ENCODE data around the gene DFFB.

The DFFB gene

GRCh38 chr1:3820316-3820715, 37.0 kb upstream of the DFFB start:
- no peaks in the 10 kb centered on the region for H3K4me1 ChIP-seq (ENCODE audit: control insufficient read depth, insufficient read depth, low read length)
- H3K9ac ChIP-seq (ENCODE audit: low read length), result no peak overlapping the region
- H3K9me3 ChIP-seq (ENCODE audit: control insufficient read depth, low read length), result no peaks in the 10 kb centered on the region
- no peaks in the 10 kb centered on the region for H3K27me3 ChIP-seq (ENCODE audit: control insufficient read depth, insufficient read depth, low read length)
- no peak overlapping the region for H3K4me3 ChIP-seq (ENCODE audit: low read length)
- H3K36me3 ChIP-seq (ENCODE audit: control insufficient read depth, insufficient read depth, low read length), result no peaks in the 10 kb centered on the region

DNA sequence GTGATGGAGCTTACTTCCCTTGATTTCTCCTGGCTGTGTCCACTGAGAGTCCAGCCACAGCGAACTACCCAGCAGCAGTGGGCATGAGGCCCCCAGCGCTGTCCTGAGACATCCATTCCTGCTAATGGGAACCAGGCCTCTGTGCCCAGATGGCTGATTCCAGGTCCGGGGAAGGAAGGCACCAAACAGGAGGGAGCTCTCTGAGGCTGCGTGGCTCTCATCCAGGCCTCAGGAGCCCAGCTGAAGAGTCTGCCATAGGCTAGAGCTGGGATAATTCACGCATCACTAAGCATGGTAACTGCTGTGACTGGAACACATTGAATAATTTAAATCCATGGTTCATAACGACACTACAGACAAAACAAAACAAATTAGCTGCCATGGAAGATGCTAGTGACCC, 36.3 kb upstream of the DFFB start:
- no peak overlapping the region for H3K4me3 ChIP-seq (ENCODE audit: low read length)
- H3K36me3 ChIP-seq (ENCODE audit: control insufficient read depth, insufficient read depth, low read length), result no peaks in the 10 kb centered on the region
- H3K27me3 ChIP-seq (ENCODE audit: control insufficient read depth, insufficient read depth, low read length), result no peaks in the 10 kb centered on the region
- no peak overlapping the region for H3K9ac ChIP-seq (ENCODE audit: low read length)
- no peaks in the 10 kb centered on the region for H3K9me3 ChIP-seq (ENCODE audit: control insufficient read depth, low read length)
- no peaks in the 10 kb centered on the region for H3K4me1 ChIP-seq (ENCODE audit: control insufficient read depth, insufficient read depth, low read length)

GRCh38 chr1:3821447-3821846, 35.8 kb upstream of the DFFB start:
- no peak overlapping the region for H3K9ac ChIP-seq (ENCODE audit: low read length)
- no peaks in the 10 kb centered on the region for H3K36me3 ChIP-seq (ENCODE audit: control insufficient read depth, insufficient read depth, low read length)
- H3K4me1 ChIP-seq (ENCODE audit: control insufficient read depth, insufficient read depth, low read length), result no peaks in the 10 kb centered on the region
- H3K4me3 ChIP-seq (ENCODE audit: low read length), result no peak overlapping the region
- H3K9me3 ChIP-seq (ENCODE audit: control insufficient read depth, low read length), result no peaks in the 10 kb centered on the region
- H3K27me3 ChIP-seq (ENCODE audit: control insufficient read depth, insufficient read depth, low read length), result no peaks in the 10 kb centered on the region

- H3K4me3 ChIP-seq (ENCODE audit: low read length), result no peak overlapping the region
- H3K9me3 ChIP-seq (ENCODE audit: control insufficient read depth, low read length), result no peaks in the 10 kb centered on the region
- H3K4me1 ChIP-seq (ENCODE audit: control insufficient read depth, insufficient read depth, low read length), result no peaks in the 10 kb centered on the region
- no peaks in the 10 kb centered on the region for H3K36me3 ChIP-seq (ENCODE audit: control insufficient read depth, insufficient read depth, low read length)
- no peak overlapping the region for H3K9ac ChIP-seq (ENCODE audit: low read length)
- H3K27me3 ChIP-seq (ENCODE audit: control insufficient read depth, insufficient read depth, low read length), result no peaks in the 10 kb centered on the region
These were observed 35.4 kb upstream of the DFFB start for GRCh38 chr1:3821908-3822307.

DNA sequence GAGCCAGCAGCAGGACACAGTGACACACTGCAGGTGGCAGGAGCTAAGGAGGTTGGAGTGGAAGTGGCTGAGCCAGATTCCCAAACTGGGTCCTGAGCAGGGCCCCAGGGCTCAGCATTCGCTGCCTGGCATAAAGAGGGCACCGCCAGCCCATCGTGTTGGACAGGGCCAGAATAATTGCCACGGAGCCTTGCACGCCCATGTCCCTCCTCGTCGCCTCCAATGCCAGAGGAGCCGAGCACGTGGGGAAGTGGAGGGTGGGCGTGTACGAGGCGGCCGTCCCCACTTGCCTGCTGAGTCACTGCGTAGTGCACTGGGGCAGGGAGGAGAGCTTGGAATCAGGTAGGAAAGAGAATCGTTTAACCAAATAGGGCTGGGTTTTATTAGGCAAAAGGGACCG, 34.9 kb upstream of the DFFB start:
- H3K4me1 ChIP-seq (ENCODE audit: control insufficient read depth, insufficient read depth, low read length), result no peaks in the 10 kb centered on the region
- no peaks in the 10 kb centered on the region for H3K9me3 ChIP-seq (ENCODE audit: control insufficient read depth, low read length)
- no peaks in the 10 kb centered on the region for H3K36me3 ChIP-seq (ENCODE audit: control insufficient read depth, insufficient read depth, low read length)
- no peak overlapping the region for H3K9ac ChIP-seq (ENCODE audit: low read length)
- H3K27me3 ChIP-seq (ENCODE audit: control insufficient read depth, insufficient read depth, low read length), result no peaks in the 10 kb centered on the region
- no peak overlapping the region for H3K4me3 ChIP-seq (ENCODE audit: low read length)

- Histone ChIP-seq H3K9me3 (ENCODE audit: control insufficient read depth, low read length) (no peaks in the 10 kb centered on the region), H3K36me3 (ENCODE audit: control insufficient read depth, insufficient read depth, low read length) (no peaks in the 10 kb centered on the region), H3K4me3 (ENCODE audit: low read length) (no peak overlapping the region), H3K9ac (ENCODE audit: low read length) (no peak overlapping the region), H3K4me1 (ENCODE audit: control insufficient read depth, insufficient read depth, low read length) (no peaks in the 10 kb centered on the region), H3K27me3 (ENCODE audit: control insufficient read depth, insufficient read depth, low read length) (no peaks in the 10 kb centered on the region)
These were observed 32.6 kb upstream of the DFFB start for GRCh38 chr1:3824650-3825049.

- H3K36me3 ChIP-seq (ENCODE audit: control insufficient read depth, insufficient read depth, low read length), result no peaks in the 10 kb centered on the region
- H3K27me3 ChIP-seq (ENCODE audit: control insufficient read depth, insufficient read depth, low read length), result no peaks in the 10 kb centered on the region
- H3K4me1 ChIP-seq (ENCODE audit: control insufficient read depth, insufficient read depth, low read length), result no peaks in the 10 kb centered on the region
- no peak overlapping the region for H3K9ac ChIP-seq (ENCODE audit: low read length)
- H3K4me3 ChIP-seq (ENCODE audit: low read length), result no peak overlapping the region
- no peaks in the 10 kb centered on the region for H3K9me3 ChIP-seq (ENCODE audit: control insufficient read depth, low read length)
These were observed 31.9 kb upstream of the DFFB start for GRCh38 chr1:3825356-3825755.

DNA sequence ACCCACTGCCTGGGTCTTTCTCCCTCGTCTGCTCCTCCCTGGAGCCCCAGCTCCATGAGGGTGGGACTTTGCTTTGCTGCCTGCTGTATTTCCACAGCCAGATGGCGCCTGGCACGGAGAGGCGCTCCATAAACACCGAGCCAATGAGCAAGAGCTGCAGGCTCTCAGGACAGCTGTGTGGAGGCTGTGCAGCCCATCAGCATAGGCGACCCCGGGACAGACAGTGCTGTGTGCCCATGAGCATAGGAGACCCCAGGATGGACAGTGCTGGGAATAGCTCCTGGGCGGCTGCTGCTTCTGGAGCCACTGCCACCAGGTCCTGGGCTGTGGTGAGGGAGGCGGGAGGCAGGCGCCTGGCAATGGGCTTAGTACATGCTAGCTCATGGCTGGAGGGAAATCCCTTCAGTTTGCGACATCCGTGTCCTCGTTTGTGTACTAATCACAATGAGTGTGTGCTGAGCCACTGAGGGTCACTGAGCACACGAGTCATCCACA, 29.4 kb upstream of the DFFB start:
- Histone ChIP-seq H3K4me3 (ENCODE audit: low read length) (no peak overlapping the region), H3K27me3 (ENCODE audit: control insufficient read depth, insufficient read depth, low read length) (no peaks in the 10 kb centered on the region), H3K9ac (ENCODE audit: low read length) (no peak overlapping the region), H3K4me1 (ENCODE audit: control insufficient read depth, insufficient read depth, low read length) (no peaks in the 10 kb centered on the region), H3K9me3 (ENCODE audit: control insufficient read depth, low read length) (no peaks in the 10 kb centered on the region), H3K36me3 (ENCODE audit: control insufficient read depth, insufficient read depth, low read length) (no peaks in the 10 kb centered on the region)

GRCh38 chr1:3828391-3828790, 28.9 kb upstream of the DFFB start:
- Histone ChIP-seq H3K9ac (ENCODE audit: low read length) (no peak overlapping the region), H3K4me1 (ENCODE audit: control insufficient read depth, insufficient read depth, low read length) (no peaks in the 10 kb centered on the region), H3K9me3 (ENCODE audit: control insufficient read depth, low read length) (no peaks in the 10 kb centered on the region)

DNA sequence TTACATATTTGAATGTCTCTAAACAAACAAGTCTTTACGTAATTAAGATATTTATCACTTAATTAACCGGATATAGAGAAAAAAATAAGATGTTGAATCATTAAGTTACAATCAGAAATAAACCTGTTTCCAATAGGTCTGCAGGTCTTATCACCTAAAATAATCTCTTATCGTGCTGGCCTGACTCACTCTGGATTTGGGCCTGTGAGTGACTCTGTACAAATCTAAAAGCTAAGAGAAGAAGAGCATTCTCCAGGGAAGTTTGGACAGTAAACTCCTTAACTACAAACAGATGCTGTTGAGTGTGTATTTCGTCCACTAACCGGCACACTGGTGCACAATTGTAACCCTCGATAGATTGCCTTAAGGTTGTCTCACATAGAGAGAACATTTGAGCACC, 25.6 kb upstream of the DFFB start:
- H3K27me3 ChIP-seq (ENCODE audit: control insufficient read depth, insufficient read depth, low read length), result no peaks in the 10 kb centered on the region
- no peak overlapping the region for H3K4me3 ChIP-seq (ENCODE audit: low read length)
- no peak overlapping the region for H3K9ac ChIP-seq (ENCODE audit: low read length)
- H3K4me1 ChIP-seq (ENCODE audit: control insufficient read depth, insufficient read depth, low read length), result no peaks in the 10 kb centered on the region
- no peaks in the 10 kb centered on the region for H3K9me3 ChIP-seq (ENCODE audit: control insufficient read depth, low read length)
- no peaks in the 10 kb centered on the region for H3K36me3 ChIP-seq (ENCODE audit: control insufficient read depth, insufficient read depth, low read length)

More at GRCh38 chr1:3828391-3828790, 28.9 kb upstream of the DFFB start:
- Histone ChIP-seq H3K27me3 (ENCODE audit: control insufficient read depth, insufficient read depth, low read length) (no peaks in the 10 kb centered on the region), H3K4me3 (ENCODE audit: low read length) (no peak overlapping the region), H3K36me3 (ENCODE audit: control insufficient read depth, insufficient read depth, low read length) (no peaks in the 10 kb centered on the region)

DNA sequence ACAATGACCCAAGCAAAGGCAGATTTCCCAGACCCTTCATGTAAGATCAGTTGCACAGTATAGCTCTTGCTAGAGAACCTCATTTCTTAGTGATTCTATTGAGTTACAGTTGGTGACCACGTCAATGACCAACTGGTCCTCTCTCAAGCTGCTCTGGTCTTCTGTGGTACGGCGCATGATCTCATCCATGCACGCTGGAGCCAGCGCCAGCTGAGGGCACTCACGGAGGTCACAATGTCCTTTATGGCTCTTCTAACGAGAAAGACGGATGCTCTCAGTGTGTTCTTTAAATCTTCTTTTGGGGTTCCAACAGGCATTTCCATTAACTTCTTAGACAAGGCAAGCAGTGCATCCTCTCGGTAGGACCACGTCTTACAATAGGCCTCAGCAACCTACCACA, 22.6 kb upstream of the DFFB start:
- H3K9me3 ChIP-seq (ENCODE audit: control insufficient read depth, low read length), result no peaks in the 10 kb centered on the region
- H3K36me3 ChIP-seq (ENCODE audit: control insufficient read depth, insufficient read depth, low read length), result peaks cover 13% of the 10 kb centered on the region

DNA sequence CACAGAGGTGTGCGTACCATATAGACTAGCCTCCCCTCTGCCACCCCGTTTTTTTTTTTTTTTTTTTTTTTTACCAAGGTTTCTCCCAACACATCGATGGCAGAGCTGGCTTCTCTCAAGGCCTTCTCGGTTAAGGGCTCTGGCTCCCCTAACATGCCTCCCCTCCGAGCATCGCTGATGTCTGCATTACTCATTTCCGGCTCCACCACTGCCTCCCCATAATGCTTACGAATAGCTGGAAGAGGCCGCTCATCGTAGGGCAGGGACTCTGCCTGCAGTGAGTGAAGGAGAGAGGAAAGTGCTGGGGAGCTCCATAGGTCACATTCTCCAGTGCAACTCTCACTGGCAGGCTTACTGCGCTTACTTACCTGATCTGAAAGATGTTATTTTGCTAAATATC, 20.9 kb upstream of the DFFB start:
- no peaks in the 10 kb centered on the region for H3K27me3 ChIP-seq (ENCODE audit: control insufficient read depth, insufficient read depth, low read length)
- H3K9ac ChIP-seq (ENCODE audit: low read length), result no peak overlapping the region
- H3K4me3 ChIP-seq (ENCODE audit: low read length), result no peak overlapping the region
- H3K9me3 ChIP-seq (ENCODE audit: control insufficient read depth, low read length), result no peaks in the 10 kb centered on the region
- no peaks in the 10 kb centered on the region for H3K4me1 ChIP-seq (ENCODE audit: control insufficient read depth, insufficient read depth, low read length)
- peaks cover 13% of the 10 kb centered on the region for H3K36me3 ChIP-seq (ENCODE audit: control insufficient read depth, insufficient read depth, low read length)

More for the DNA sequence above, 22.6 kb upstream of the DFFB start:
- Histone ChIP-seq H3K27me3 (ENCODE audit: control insufficient read depth, insufficient read depth, low read length) (no peaks in the 10 kb centered on the region), H3K4me3 (ENCODE audit: low read length) (no peak overlapping the region), H3K4me1 (ENCODE audit: control insufficient read depth, insufficient read depth, low read length) (no peaks in the 10 kb centered on the region), H3K9ac (ENCODE audit: low read length) (no peak overlapping the region)

DNA sequence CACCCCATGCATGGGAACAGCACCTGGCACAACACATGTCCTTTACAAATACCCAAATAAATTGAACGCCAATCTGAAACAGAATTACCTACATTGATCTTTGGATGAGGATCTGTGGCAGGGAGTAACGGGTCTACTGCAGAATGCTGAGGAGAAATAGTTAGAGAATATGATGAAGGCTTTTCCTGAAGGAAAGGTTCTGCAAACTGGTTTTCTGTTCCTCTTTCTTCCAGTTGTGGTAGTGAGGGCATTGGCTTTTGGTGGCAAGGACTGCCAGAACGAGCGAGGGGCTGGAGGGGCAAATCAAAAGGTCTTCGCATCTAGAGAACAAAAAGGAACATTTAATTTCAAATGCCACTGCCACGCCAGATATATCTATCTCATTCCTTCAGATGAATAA, 20.1 kb upstream of the DFFB start:
- Histone ChIP-seq H3K4me1 (ENCODE audit: control insufficient read depth, insufficient read depth, low read length) (no peaks in the 10 kb centered on the region), H3K36me3 (ENCODE audit: control insufficient read depth, insufficient read depth, low read length) (peaks cover 13% of the 10 kb centered on the region)

More for the DNA sequence above, 20.1 kb upstream of the DFFB start:
- Histone ChIP-seq H3K9ac (ENCODE audit: low read length) (no peak overlapping the region), H3K27me3 (ENCODE audit: control insufficient read depth, insufficient read depth, low read length) (no peaks in the 10 kb centered on the region), H3K4me3 (ENCODE audit: low read length) (no peak overlapping the region), H3K9me3 (ENCODE audit: control insufficient read depth, low read length) (no peaks in the 10 kb centered on the region)

Measured in mucosa of stomach (tissue), 1 donor.